ENCODE measurements around the gene TOPORS. TPM values are rescaled to one million over a fixed set of nuclear protein-coding genes. Genes with fewer than 3 reads are reported as not detected.

The TOPORS gene
- total and polyA plus RNA-seq, 8 donors, result 3.2 to 45.9 (median 6.6) TPM

DNA sequence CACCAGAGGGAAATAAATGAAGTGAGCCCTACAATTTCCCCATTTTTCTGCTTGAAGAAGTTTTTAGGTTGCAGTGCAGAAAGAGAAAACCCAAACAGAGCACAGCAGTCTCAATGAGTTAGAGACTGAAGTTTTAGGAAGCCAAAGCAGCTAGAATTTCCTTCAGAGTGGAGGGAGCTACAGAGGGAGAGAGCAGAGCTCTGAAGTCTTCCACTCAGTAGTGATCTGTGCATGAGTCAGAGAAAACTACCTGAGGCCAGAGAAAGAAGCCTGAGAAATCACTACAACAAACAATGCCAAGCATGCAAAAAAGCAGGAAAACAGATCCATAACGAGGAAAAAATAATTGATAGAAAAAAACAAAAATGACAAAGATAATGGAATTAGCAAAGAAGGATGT lies 38.5 kb upstream of the TOPORS start:
- Histone ChIP-seq H3K27ac (no peak overlapping the region), H3K27me3 (peaks cover 0 to 4% (median 0%) of the 10 kb centered on the region in 3 donors), H3K9me3 (no peaks in the 10 kb centered on the region), H3K4me3 (no peak overlapping the region), H3K36me3 (no peaks in the 10 kb centered on the region), H3K4me1 (no peaks in the 10 kb centered on the region)
- TF ChIP-seq, protein P1, sequence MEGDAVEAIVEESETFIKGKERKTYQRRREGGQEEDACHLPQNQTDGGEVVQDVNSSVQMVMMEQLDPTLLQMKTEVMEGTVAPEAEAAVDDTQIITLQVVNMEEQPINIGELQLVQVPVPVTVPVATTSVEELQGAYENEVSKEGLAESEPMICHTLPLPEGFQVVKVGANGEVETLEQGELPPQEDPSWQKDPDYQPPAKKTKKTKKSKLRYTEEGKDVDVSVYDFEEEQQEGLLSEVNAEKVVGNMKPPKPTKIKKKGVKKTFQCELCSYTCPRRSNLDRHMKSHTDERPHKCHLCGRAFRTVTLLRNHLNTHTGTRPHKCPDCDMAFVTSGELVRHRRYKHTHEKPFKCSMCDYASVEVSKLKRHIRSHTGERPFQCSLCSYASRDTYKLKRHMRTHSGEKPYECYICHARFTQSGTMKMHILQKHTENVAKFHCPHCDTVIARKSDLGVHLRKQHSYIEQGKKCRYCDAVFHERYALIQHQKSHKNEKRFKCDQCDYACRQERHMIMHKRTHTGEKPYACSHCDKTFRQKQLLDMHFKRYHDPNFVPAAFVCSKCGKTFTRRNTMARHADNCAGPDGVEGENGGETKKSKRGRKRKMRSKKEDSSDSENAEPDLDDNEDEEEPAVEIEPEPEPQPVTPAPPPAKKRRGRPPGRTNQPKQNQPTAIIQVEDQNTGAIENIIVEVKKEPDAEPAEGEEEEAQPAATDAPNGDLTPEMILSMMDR (IDR thresholded peaks at IDR 0.05), result no peak
- no peak for TF ChIP-seq POLR2A (IDR thresholded peaks at IDR 0.05)
- intact Hi-C loops (cut with DNase I; ENCODE audit: low total_unique reads), result no loop called here
- no peak for DNase-seq
- 47 to 75% (median 60%) methylated on average over 1 of the region's 1 CpG for WGBS, 5 donors

DNA sequence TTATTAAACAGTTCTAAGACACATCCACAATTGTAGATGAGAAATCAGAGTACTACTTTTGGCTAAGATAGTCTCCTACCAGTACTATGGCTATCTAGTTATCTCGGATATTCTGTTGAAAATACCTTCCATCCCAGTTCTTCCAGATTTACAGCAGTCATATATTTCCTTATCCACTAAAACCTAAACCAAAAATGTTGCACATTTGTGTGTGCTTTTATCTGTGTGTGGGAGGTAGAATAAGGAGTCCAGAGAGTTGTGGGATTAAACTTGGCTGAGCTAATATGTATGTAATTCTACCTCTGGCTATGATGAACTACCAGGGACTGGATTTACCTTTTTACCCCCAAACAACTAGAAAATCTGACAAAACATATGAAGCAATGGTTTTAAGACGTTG lies 38.1 kb upstream of the TOPORS start:
- no peaks in the 10 kb centered on the region for H3K9me3 ChIP-seq
- H3K27me3 ChIP-seq, result peaks cover 0 to 6% (median 0%) of the 10 kb centered on the region in 3 donors
- no peak for DNase-seq
- 33 to 56% (median 42%) methylated on average over 2 of the region's 2 CpGs for WGBS, 5 donors
- TF ChIP-seq, protein P1 (IDR thresholded peaks at IDR 0.05), result no peak
- TF ChIP-seq EP300 (IDR thresholded peaks at IDR 0.05) (no peak), POLR2AphosphoS5 (IDR thresholded peaks at IDR 0.05) (no peak), POLR2A (IDR thresholded peaks at IDR 0.05) (no peak)
- intact Hi-C loops (cut with DNase I; ENCODE audit: low total_unique reads), result no loop called here
- no peaks in the 10 kb centered on the region for H3K4me1 ChIP-seq
- no peak overlapping the region for H3K4me3 ChIP-seq
- no peaks in the 10 kb centered on the region for H3K36me3 ChIP-seq
- H3K27ac ChIP-seq, result no peak overlapping the region

DNA sequence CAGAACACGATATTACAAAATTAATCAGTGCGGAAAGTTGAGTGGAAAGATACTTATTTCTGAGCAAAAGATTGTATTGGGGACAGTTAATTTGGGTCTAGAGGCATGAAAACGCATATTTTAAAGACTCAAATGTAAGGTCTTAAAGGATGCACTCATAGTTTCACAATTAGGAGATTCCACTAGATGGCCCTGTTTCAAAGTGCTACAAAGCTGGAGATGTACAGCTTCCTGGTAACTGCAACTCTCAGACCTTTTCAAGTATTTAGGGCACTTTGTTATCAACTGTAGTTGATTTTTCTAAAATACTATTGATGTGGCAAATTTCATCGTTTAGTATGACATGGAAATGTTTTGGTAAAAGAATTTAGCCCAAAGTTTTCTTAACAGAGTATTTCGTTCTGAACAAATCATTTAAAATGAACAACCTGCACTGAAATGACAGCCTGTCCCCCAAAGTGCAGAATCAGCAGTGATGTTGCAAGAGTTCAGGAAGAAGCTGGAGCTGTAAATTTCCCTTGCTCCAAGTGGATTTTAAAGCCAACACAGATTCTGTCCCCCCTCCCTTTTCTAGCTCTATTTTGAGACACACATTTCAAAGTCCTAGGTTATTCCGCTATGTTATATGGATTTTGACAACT lies 36.8 kb upstream of the TOPORS start:
- no peaks in the 10 kb centered on the region for H3K4me1 ChIP-seq
- TF ChIP-seq POLR2A (IDR thresholded peaks at IDR 0.05), result no peak
- TF ChIP-seq, protein P1 (IDR thresholded peaks at IDR 0.05), result peak in 2 of 7 experiments; percentile 14 to 15
- H3K9me3 ChIP-seq, result no peaks in the 10 kb centered on the region
- WGBS, 5 donors, result 46 to 52% (median 48%) methylated on average over 6 of the region's 6 CpGs
- H3K27me3 ChIP-seq, result peaks cover 0 to 6% (median 0%) of the 10 kb centered on the region in 3 donors
- H3K36me3 ChIP-seq, result no peaks in the 10 kb centered on the region
- peak in 1 of 2 donors; percentile 63 for DNase-seq
- H3K27ac ChIP-seq, result no peak overlapping the region
- intact Hi-C loops (cut with DNase I; ENCODE audit: low total_unique reads), result no loop called here
- no peak overlapping the region for H3K4me3 ChIP-seq

DNA sequence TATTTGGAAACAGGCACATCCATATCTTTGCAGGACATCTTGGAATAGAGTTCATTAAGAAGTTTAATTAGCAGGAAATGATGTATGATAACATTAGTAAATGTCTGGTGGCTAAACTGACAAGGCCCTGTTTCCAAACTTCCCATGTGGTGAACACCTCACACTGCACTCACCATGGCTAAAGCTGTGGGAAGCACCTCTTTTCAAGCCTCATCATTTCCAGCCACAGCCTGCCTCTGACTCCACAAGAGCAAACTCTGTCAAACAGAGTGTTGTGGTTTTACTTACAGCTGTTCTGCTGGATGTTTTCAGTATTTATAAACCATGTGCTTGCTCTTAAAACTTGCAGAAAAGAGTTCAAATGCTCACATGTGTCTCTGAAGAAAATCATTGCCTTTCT lies 35.5 kb upstream of the TOPORS start:
- TF ChIP-seq POLR2AphosphoS5 (IDR thresholded peaks at IDR 0.05) (no peak), POLR2A (IDR thresholded peaks at IDR 0.05) (no peak), EP300 (IDR thresholded peaks at IDR 0.05) (no peak)
- TF ChIP-seq, protein P1 (IDR thresholded peaks at IDR 0.05), result no peak
- no peaks in the 10 kb centered on the region for H3K9me3 ChIP-seq
- peaks cover 0 to 6% (median 0%) of the 10 kb centered on the region in 3 donors for H3K27me3 ChIP-seq
- intact Hi-C loops (cut with DNase I; ENCODE audit: low total_unique reads), result no loop called here
- H3K36me3 ChIP-seq, result no peaks in the 10 kb centered on the region
- no peak overlapping the region for H3K4me3 ChIP-seq
- H3K4me1 ChIP-seq, result no peaks in the 10 kb centered on the region
- no peak for DNase-seq
- no peak overlapping the region for H3K27ac ChIP-seq

Measured in stomach (tissue), 9 donors.